Calu3 (cell line): ENCODE measurements around the gene NUDT21. TPM values are rescaled to one million over a fixed set of nuclear protein-coding genes. Genes with fewer than 3 reads are reported as not detected.
"Not testable (repeated sequence)": the region's sequence is repeated elsewhere in the genome, so short reads cannot be mapped to it uniquely, and the experiment has no call there.

Experiments
- Bru-seq: library from RNA; stranded (reverse); fragments of 400-500 nt; gene quantifications from one replicate; lab custom pipeline; 2021; lab: Mats Ljungman, UMichigan
- BruChase-seq, 2 experiments: library from RNA; stranded (reverse); fragments of 400-500 nt; gene quantifications; one replicate each; lab custom pipeline; 2021; lab: Mats Ljungman, UMichigan
- BruUV-seq: library from RNA; stranded (reverse); fragments of 400-500 nt; replicated peaks from 2 replicates; lab custom pipeline; 2021; lab: Mats Ljungman, UMichigan
- CTCF ChIA-PET: fragments of 300-600 bp; sonication (Branson Sonifier 250); formaldehyde crosslinking; loops from one replicate; lab custom pipeline; 2022; ENCODE audit warnings: antibody characterized with exemption; lab: Charles Lee
- DNase-seq: peaks from one replicate; pipeline ENCODE4 v3.0.0; 2022
- H3K27ac Mint-ChIP-seq: one replicate; pipeline ENCODE4 v1.8.0; 2022; ENCODE audit warnings: mixed read lengths; ENCODE audit not compliant: unreplicated experiment
- H3K27me3 Mint-ChIP-seq: one replicate; pipeline ENCODE4 v1.8.0; 2022; ENCODE audit warnings: mixed read lengths; ENCODE audit not compliant: unreplicated experiment
- H3K36me3 Mint-ChIP-seq: one replicate; pipeline ENCODE4 v1.8.0; 2022; ENCODE audit warnings: mild to moderate bottlenecking, moderate library complexity, mixed read lengths; ENCODE audit not compliant: insufficient read depth, unreplicated experiment
- H3K4me1 Mint-ChIP-seq: one replicate; pipeline ENCODE4 v1.8.0; 2022; ENCODE audit warnings: mild to moderate bottlenecking, low read depth, mixed read lengths; ENCODE audit not compliant: unreplicated experiment
- H3K4me3 Mint-ChIP-seq: one replicate; pipeline ENCODE4 v1.8.0; 2022; ENCODE audit warnings: mild to moderate bottlenecking, low read depth, moderate library complexity, mixed read lengths; ENCODE audit not compliant: unreplicated experiment
- H3K9me3 Mint-ChIP-seq: one replicate; pipeline ENCODE4 v1.8.0; 2022; ENCODE audit warnings: low read depth, mixed read lengths; ENCODE audit not compliant: unreplicated experiment
- CTCF ChIP-seq: fragments of 200-600 bp; IDR thresholded peaks from one replicate; pipeline ENCODE4 v1.8.0; 2022; ENCODE audit warnings: antibody characterized with exemption; ENCODE audit not compliant: unreplicated experiment
- intact Hi-C: fragments of 100-400 bp; cut with micrococcal nuclease; formaldehyde crosslinking; loops from one replicate; pipeline ENCODE4 v1.10.0; 2022; ENCODE audit not compliant: unreplicated experiment
- long read RNA-seq: library from polyadenylated mRNA; stranded (forward); transcript quantifications from one replicate; pipeline ENCODE4 v2.0.0, GENCODE V29; 2022
- total RNA-seq: library from RNA; stranded (reverse); gene quantifications from 2 replicates; pipeline ENCODE4 v1.2.3, GENCODE V29; 2022

NUDT21 gene
- total RNA-seq (234 and 266 TPM in 2 replicates), Bru-seq, nascent RNA (percentile 94 among the genes with signal in this experiment), BruChase-seq, experiment 1, labeled RNA remaining after a 6-hour chase (percentile 99 among the genes with signal in this experiment), BruChase-seq, experiment 2, labeled RNA remaining after a 2-hour chase (percentile 98 among the genes with signal in this experiment)
- long read RNA-seq, full-length matches to known transcripts = 169 of 212 reads
- long read RNA-seq, partial matches to known transcripts = 6 of 212 reads
- long read RNA-seq, other reads (novel, unspliced or antisense) = 37 of 212 reads

- intact Hi-C loops = no loop called here
- Mint-ChIP-seq H3K4me3 (peak within 1 kb of the TSS; percentile 77), H3K4me1 (peaks cover 29% of the 10 kb centered on the region), H3K9me3 (no peaks in the 10 kb centered on the region), H3K27me3 (no peaks in the 10 kb centered on the region), H3K27ac (peak within 1 kb of the TSS; percentile 76), H3K36me3 (peaks cover 55% of the 10 kb centered on the region)
- no peak for TF ChIP-seq CTCF
- BruUV-seq = no TSS peak
- CTCF ChIA-PET = interaction anchor here (1.0 to 1.1 kb wide), 6 partner anchors 28 to 251 kb away, joined by 3 to 9 read pairs (median 4); no protein-coding TSS in a partner anchor
- DNase-seq = peak; percentile 96
Measured at GRCh38 chr16:56450986-56451752, at the start of gene NUDT21, which contains the start of gene OGFOD1. Gene NUDT21 (minus strand): TSS chr16:56451332. CDS start chr16:56451202, 130 bp downstream. Gene OGFOD1 (plus strand): TSS chr16:56451554. CDS start chr16:56451613, 59 bp downstream.

GRCh38 chr16:56493815-56494214 lies 42.7 kb upstream of the NUDT21 start:
- Mint-ChIP-seq H3K4me3 (no peak overlapping the region), H3K27me3 (no peaks in the 10 kb centered on the region), H3K27ac (no peak overlapping the region), H3K9me3 (no peaks in the 10 kb centered on the region), H3K4me1 (no peaks in the 10 kb centered on the region), H3K36me3 (peaks cover 6% of the 10 kb centered on the region)
- no peak for TF ChIP-seq CTCF
- CTCF ChIA-PET = interaction anchor here (0.6 kb wide), 1 partner anchor 37 kb away, joined by 3 read pairs; no protein-coding TSS in a partner anchor
- no peak for DNase-seq
- intact Hi-C loops = no loop called here
- no TSS peak for BruUV-seq

GRCh38 chr16:56493126-56493525 lies 42.0 kb upstream of the NUDT21 start:
- no peak for TF ChIP-seq CTCF
- DNase-seq = no peak
- Mint-ChIP-seq H3K36me3 (peaks cover 2% of the 10 kb centered on the region), H3K9me3 (no peaks in the 10 kb centered on the region), H3K4me3 (no peak overlapping the region), H3K27me3 (no peaks in the 10 kb centered on the region), H3K4me1 (no peaks in the 10 kb centered on the region), H3K27ac (no peak overlapping the region)
- CTCF ChIA-PET = no interaction called here
- no TSS peak for BruUV-seq
- intact Hi-C loops = no loop called here

- H3K4me3 Mint-ChIP-seq = no peak overlapping the region
- intact Hi-C loops = no loop called here
- no peak for TF ChIP-seq CTCF
- no peaks in the 10 kb centered on the region for H3K4me1 Mint-ChIP-seq
- H3K27me3 Mint-ChIP-seq = no peaks in the 10 kb centered on the region
- CTCF ChIA-PET = interaction anchor here (0.6 to 0.7 kb wide), 3 partner anchors 17 to 1327 kb away, joined by 3 to 4 read pairs (median 3); no protein-coding TSS in a partner anchor
- no peak overlapping the region for H3K27ac Mint-ChIP-seq
- DNase-seq = no peak
- BruUV-seq = no TSS peak
- no peaks in the 10 kb centered on the region for H3K9me3 Mint-ChIP-seq
- H3K36me3 Mint-ChIP-seq = no peaks in the 10 kb centered on the region
Measured at GRCh38 chr16:56491657-56492261, 40.6 kb upstream of the NUDT21 start.

- intact Hi-C loops, H3K27me3 Mint-ChIP-seq, H3K36me3 Mint-ChIP-seq, H3K4me3 Mint-ChIP-seq, H3K4me1 Mint-ChIP-seq, CTCF ChIA-PET, BruUV-seq, DNase-seq, H3K9me3 Mint-ChIP-seq, H3K27ac Mint-ChIP-seq: not testable (repeated sequence)
Measured at GRCh38 chr16:56488868-56489267, 37.7 kb upstream of the NUDT21 start.
